GM18909 (cell line): Measurements from ENCODE around the gene LEMD2.

Experiments used
- ATAC-seq: cut with Tn5 transposase; IDR thresholded peaks from one replicate; pipeline ENCODE4 v1.9.1; 2021; ENCODE audit warnings: mild to moderate bottlenecking; ENCODE audit not compliant: unreplicated experiment, poor library complexity

LEMD2 gene

GRCh38 chr6:33820243-33820642 lies 31.3 kb upstream of the LEMD2 start:
- ATAC-seq: no peak

DNA sequence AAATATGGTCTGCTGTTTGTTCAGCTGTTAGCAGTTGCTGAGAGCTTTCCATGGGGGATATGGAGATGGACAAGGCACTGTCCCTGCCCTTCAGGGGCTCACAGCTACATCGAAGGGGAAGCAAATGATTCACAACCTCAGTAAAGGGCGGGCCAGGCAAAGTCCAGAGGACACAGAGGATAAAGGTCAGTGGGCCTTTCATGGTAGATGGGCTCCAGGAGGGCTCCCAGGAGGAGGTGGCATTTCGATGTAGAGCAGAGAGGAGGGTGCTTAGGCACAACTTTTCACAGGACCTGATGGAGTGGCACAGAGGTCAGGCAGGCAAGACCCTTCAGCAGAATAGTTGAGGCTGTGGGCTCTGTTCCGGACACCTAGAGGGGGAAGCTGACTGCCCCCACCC lies 30.1 kb upstream of the LEMD2 start:
- no peak for ATAC-seq

DNA sequence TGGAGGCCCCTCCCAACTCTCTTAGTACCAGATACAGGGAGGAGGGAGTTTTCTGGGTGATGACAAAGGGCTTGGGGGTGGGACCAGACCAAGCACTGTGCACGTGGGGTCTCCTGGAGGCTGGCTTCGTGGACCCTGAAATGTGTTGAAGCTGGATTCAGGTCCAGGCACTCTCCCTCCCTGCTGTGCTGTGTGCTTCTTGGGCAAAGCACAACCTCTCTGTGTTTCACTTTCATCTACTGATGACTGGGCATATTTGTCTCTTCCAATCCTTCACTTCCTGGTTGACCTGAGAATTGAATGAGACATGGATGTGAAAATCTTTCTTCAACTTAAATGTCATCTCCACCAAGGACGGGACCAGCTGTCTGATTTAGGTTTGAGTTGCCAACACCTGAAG lies 29.4 kb upstream of the LEMD2 start:
- ATAC-seq: no peak

DNA sequence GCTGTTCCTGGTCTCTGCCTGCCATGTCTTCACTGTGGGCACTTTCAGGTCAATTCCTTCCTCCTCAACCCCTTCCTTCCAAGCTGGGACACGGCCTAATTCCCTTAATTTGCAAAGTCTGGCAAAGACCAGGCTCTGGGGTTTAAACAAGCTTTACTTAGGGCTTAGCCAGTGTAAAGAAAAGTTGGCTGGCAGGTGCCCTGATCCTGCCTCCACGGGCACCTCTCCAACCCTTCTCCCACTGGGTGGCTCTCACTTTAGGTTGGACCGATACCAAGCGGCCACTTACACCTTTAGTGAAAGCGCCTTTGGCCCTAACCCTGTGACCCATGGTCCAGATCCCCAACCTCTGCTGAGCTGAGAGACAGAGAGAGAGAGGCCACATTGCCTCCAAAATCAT lies 28.6 kb upstream of the LEMD2 start:
- ATAC-seq: no peak

GRCh38 chr6:33816911-33817310 lies 28.0 kb upstream of the LEMD2 start:
- ATAC-seq: no peak

DNA sequence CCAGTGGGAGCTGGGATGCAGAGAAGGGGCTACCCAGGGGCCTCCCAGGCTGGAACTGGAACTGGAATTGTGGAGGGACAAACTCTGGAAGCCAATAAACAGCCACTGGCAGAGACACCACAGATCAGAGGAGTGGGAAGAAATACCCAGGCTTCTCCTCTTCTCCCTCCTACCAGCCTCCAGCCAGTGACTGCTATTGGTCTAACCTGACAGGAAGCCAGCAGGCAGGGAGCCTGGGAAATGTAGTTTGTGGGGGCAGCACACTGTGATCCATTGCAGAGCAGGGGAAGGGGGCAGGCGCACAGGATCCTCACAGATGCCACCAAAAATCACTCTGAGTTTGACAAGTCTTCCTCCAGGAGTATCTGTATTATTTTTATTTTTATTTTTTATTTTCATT lies 26.9 kb upstream of the LEMD2 start:
- no peak for ATAC-seq

DNA sequence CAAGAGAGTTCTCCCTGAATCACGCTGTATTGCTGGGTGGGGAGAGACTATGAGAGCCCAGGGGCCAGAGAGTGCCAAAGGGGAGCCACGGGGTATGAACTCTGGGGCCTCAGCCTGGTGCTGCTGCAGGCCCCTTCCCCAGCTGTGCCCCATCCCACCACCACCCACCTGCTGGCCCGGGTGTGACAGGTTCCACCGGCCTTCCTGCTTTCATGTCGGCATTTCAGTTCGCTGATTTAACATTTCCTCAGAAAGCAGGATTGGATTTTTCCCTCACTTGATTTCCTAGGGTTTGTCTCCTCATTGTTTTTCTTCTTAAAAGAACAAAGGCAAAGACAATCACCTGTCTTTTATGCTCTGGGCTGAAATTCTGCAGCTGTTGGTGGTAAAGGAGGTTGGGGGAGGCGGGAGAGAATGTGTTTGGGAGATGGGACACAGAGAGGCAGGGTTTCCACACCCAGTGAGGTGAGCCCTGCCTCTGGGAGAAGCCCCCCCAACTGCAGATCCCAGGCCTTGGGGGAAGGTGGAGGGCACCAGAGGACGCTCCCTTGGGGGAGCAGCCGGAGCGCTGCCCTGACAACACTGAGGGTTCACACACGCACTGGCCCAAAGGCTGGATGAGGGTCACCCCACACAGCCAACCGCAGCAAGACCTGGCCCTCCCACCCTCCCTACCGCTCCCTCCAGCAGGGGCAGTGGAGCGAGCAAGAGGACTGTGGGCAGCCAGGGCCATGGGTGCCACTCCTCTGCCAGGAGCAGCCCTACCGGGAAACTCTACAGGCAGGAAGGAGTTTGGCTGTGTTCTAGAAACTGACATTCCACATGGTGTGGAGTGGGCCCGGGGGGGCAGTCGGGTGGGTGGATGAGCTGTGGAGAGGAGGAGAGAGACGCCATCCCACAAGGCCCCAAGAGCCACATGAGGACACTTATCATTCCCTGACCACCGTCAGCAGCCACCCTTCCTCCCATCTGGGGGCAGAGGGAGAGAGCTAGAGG lies 25.4 kb upstream of the LEMD2 start:
- no peak for ATAC-seq

DNA sequence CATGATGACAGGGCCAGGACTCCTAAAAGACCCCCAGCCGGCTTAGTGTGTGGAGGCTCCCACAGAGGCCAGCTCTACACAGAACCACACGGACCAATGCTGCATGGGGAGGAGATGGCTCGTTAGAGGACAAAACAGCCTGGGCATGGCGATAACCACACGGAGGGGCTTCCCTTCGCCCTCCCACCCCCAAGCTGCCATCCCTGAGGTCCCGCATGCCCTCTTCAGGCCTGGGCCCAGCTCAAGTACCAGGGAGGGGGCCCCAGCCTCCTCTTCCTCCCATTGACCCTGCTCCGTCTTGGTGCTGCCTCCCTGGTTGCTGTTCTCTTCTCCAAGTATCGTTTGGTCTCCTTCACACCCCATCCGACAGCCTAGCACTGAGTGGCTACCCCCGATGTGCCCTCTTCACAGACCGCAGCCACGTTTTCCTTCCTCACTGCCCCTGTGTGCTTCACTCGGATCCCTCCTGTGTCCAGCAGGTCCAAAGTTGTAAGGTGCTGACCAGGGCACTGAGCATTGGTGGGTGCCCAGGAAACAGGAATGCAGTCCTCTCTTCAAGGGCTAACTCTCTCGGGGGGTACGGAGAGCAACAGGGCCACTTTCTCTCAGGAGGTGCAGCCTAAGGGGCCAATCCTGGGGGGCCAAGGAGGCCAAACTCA lies 24.4 kb upstream of the LEMD2 start:
- no peak for ATAC-seq

DNA sequence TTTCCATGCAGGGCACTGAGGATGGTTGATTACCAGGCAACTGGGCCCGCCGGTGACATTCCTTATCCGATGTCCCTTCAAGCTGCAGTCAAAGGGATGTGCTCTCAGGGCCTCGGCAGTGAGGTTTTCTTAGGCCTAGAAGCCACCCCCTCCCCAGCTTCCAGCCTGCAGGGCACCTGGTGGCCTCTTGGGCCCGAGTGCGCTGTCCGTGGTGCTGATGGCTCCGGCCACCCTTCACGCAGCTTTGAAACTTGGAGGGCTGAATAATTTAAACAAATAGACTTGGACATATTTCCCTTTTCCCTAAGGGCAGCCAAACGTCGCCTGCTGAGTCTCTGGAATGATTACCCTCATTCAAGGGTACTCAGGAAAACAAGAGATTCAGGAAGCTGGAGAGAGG lies 23.7 kb upstream of the LEMD2 start:
- no peak for ATAC-seq

GRCh38 chr6:33809594-33809993 lies 20.7 kb upstream of the LEMD2 start:
- ATAC-seq: no peak

- no peak for ATAC-seq
Observed at GRCh38 chr6:33808641-33809180, 19.8 kb upstream of the LEMD2 start.

DNA sequence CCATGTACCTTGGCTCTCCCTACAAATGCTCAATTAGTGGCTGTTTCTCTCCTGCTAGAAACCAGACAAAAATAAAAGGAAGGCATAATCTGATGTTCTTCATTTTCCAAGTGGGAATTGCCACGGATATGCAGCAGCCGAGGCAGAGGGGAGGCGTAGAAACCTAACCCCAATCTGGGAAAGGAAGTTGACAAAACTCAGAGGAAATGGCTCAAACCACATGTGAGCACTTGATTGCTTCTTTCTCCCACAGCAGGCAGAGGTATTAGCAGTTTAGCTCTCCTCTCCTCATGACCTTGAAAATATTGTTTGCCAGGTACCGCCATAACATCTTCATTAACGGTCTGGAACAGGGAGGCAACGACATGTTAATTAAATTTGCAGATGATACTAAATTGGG lies 18.7 kb upstream of the LEMD2 start:
- no peak for ATAC-seq

- no peak for ATAC-seq
Observed at GRCh38 chr6:33806841-33807240, 17.9 kb upstream of the LEMD2 start.

DNA sequence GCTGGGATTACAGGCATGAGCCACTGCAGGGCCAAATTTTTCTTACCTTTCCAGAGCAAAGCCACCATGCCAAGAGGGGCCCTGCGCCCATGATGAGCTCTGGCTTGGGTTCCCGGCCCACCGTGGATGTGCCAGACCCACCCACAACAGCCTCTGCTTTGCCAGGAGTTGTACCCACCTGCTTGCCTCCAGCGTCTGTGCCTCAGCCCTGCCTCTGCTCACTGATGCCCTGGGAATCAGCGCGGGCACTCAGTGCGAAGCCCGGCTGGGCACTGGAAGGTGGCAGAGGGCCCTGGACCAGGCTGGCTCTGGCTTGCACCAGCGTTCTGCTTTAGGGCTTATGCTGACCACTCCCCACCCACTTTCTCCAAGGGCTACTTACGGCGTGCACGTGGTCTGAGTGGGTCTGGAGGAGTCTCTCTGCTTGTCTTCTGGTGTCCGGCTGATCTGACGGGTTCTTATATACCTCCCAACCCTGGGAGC lies 14.7 kb upstream of the LEMD2 start, which contains the start of gene MLN:
TSS of gene MLN (minus strand) at position 433 of the 483 bp plus-strand sequence. CDS start 2,840 bp downstream, outside the sequence.
- ATAC-seq: no peak

DNA sequence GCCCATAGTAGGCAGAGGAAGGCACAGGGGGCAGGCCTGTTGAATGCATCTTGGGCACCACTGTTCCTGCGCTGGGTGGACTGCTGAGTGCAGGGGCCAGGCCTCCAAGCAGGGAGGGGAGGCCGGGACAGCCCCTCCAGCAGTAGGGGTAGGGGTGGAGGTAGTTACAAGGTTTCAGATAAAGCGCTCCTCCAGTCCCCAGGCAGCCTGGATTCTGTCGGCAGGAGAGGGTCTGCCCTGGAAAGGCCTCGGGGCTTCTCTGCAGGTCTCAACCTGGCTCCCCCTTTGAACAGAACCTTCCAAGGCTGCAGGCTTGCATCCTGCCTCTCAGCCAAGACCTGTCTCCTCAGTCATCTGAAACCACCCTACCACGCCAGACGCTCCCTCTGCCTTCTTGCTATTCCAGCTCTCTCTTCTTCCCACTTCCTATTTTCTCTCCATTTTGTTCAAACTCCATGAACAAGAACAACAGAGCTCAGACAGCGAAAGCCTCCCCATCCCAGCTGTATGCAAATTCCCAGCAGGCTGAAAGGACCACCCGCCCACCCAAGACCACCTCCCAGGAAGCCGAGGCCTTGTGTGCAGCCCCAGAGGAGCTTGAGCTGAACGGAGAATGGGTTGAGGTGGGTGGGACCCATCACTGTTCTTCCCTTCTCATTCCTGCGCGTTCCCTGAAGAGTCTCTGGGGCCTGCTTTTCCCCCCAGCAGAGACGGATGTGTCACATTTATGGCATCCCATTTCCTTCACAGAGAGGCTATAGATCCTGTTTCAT lies 13.4 kb upstream of the LEMD2 start:
- no peak for ATAC-seq

DNA sequence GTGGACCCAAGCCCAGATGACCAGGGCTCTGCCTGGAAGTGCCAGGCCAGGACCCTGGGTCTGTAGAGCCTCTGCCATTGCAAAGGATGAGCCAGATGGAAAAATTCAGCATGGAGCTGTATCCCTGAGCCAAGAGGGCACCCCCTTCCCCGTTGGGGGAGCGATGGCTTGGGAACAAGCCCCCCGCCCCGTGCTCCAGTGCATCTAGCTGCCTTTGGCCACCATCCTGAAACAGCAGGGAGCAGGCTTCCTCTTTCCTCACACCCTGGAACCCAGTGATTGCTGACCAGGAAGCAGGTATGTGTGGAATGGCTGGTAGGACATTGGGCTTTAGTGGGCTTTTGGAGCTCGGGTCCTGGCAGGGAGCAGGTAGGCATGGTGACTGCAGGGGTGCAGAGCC lies 12.7 kb upstream of the LEMD2 start:
- ATAC-seq: no peak

DNA sequence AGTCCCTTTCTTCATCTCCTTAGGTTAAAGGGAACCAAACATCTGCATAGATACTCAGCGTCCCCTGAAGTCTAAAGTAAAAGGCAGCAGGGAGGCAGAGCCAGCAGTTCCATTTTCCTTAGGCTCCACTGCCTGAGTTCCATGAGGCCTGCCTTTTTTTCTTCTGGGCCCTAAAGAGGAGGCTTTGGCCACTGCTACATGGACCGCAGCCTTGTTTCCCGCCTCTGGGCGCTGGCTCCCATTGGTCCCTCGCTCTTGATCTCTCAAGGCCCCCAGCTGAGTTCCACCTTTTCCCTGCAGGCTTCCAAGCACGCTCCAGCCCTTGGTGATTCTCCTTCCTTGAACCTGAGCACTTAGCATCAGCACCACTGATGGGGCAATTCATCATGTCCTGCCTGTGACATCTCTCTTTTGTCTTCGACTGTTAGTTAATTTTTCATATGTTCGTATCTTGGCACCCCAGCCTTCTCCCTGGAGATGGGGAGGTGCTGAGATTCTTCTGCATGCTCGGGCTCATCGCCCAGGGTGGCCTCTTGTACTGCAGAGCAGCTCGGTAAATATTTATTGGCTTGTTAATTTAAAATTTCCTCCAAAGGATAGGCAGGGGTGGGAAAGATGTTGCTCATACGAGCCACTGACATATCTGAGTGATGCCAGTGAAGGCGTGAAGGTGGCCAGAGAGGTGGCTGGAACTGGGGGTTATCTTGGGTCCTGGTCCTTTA lies 11.5 kb upstream of the LEMD2 start:
- no peak for ATAC-seq

DNA sequence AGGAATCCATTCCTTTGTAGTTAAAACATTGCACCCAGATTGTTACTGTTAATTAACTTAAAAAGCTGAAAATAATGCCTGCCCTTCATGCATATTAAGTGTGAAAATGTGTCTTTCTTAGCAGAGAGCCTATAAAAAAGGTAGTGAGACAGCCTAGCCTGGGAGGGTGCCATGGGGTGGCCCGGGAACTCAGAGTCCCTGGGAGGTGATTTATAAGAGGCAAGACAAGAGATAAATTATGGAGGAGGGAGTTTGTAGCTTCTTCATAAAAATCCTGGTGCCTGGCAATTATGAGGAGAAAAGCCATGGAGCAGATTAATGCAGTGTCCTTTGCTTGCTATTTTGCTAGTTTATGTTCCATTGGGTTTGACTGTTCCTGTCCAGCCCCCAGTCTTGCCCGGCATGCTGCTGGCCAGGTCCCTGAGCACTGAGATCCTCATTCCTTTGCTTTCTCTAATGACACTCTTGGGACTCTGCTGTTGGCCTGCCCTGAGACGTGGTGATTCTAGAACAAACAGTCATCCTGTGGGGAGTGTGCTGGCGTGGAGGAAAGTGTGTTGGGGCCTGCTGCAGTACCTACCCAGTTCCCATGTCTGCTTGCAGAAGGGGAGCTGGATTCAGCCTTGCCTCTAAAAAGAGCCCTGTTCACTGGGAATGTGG lies 10.7 kb upstream of the LEMD2 start:
- no peak for ATAC-seq

DNA sequence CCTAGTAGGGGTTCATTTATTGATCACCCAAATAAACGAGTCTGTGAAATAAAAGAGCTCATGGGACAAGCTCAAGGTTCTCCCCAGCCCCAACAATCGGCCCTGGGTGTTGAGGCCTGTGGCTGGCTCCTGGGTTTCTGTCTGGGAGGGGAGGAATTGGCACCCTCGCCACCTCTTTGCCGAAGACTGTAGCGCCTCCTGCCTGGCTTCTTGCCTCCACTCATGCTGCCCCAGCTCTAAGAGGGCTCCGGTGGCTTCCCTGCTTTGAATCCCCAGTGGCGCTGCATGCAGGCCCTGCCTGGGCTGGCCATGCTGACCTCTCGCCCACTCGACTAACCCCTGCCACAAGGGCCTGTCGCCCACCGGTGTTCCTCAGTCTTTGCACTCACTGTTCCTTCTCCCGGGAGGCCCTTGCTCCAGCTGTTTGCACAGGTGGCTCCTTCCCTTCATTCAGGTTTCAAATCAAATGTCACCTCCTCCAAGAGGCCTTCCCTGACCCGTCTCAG lies 9.5 kb upstream of the LEMD2 start:
- no peak for ATAC-seq
